Right lobe of liver (tissue), 4 donors: ENCODE data around the gene PCK2.

Experiments used
- CTCF ChIP-seq, 4 donors: fragments of 200-600 bp in 3 of 4; fragments of 450-650 bp in 1 of 4; IDR thresholded peaks; one replicate each; pipeline versions ENCODE4 v1.5.1 to v1.8.0; 2016 to 2022; ENCODE audit warnings: antibody characterized with exemption in 4 of 4, mild to moderate bottlenecking in 2 of 4
- POLR2A ChIP-seq: fragments of 450-650 bp; IDR thresholded peaks from one replicate; pipeline ENCODE4 v1.6.1; 2017; ENCODE audit warnings: antibody characterized with exemption, mild to moderate bottlenecking
- donor health status: DM: no; HTN: no; CAD: no.
- donor health status: DM: no; HTN: no; CAD: no.
- donor health status: DM: no; HTN: yes; CAD: no.

GRCh38 chr14:24150993-24151392 lies 56.9 kb downstream of the PCK2 start:
- TF ChIP-seq CTCF (IDR thresholded peaks at IDR 0.05) (no peak), POLR2A (no peak)
